ENCODE data around the gene TAGLN2.
A peak's percentile ranks its signal among the peaks of the same experiment; 100 is the strongest.

TAGLN2 gene

DNA sequence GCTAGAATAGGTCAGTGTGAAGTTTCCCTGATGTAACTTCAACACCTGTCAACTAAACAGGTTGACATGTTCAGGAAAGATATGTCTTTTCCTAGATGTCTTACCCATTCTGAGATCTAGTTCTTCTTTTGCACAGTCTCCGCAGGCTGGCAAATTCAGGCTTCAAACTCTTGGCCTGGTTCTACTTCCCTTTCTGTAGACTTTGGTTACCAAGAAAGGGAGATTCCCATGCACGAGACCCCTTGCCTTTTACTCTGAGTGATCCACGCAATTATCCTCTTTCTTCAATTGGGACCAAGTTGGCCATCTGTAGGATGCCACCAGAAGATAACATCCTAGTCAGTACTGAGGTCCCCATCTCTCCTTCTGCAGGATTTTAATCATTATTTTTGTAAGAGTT, 27.3 kb downstream of the TAGLN2 start:
- no peak for TF ChIP-seq GATA2 (IDR thresholded peaks at IDR 0.05; ENCODE audit: low read depth, low read length)
- no peak for TF ChIP-seq GATA3 (IDR thresholded peaks at IDR 0.05; ENCODE audit: low read depth, low read length)

DNA sequence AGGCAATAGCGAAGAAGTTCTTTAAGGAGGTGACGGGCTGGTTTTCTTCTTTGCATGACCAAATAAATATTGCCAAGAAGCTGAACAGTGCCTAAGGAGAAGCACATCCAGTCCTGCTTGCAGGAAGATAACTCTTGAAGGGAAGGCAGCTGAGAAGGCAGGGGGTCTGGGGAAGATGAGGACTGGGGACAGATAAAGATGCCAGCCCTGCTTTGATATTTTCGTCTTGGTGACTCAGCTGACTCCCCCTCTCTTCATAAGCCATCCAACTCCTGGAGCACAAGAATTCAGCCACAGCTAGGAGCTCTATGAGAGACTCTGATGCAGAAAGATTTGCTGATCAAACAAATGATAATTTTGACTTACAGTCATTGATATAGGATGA, 28.8 kb downstream of the TAGLN2 start:
- TF ChIP-seq GATA3 (IDR thresholded peaks at IDR 0.05; ENCODE audit: low read depth, low read length) (no peak), GATA2 (IDR thresholded peaks at IDR 0.05; ENCODE audit: low read depth, low read length) (no peak)

DNA sequence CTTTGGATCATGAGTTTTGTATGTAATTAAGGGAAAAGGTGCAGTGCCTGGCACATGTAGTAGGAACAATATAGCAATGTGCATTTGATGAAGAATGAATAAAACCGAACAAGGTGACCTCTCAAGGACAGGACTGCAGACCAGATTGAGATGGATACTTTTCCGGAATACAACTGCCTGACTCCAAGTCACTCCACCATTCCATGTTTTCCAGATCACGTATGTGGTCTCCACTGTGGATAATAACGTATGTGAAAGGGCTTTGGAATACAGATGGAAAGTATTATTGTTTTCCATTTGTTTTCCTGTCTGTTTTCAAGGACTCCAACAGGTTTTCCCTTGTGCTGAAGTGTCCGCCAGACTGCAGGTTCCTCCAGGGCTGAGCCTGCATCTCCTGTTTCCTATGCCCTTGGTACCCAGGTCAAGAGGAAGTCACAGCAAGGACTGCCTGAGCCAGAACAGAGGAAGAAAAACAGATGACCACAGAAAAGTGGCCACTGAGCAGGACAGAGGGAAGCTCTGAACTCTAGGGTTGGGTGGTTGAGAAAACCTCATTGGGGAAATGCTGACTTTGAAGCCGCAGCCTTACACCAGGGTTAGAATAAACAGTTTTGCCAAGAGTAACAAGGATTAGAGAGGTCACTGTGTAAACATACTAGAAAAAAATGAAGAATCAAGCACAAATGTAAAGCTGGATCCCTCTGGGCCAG, 29.3 kb downstream of the TAGLN2 start:
- TF ChIP-seq GATA2 (IDR thresholded peaks at IDR 0.05; ENCODE audit: low read depth, low read length) (no peak), GATA3 (IDR thresholded peaks at IDR 0.05; ENCODE audit: low read depth, low read length) (no peak)

DNA sequence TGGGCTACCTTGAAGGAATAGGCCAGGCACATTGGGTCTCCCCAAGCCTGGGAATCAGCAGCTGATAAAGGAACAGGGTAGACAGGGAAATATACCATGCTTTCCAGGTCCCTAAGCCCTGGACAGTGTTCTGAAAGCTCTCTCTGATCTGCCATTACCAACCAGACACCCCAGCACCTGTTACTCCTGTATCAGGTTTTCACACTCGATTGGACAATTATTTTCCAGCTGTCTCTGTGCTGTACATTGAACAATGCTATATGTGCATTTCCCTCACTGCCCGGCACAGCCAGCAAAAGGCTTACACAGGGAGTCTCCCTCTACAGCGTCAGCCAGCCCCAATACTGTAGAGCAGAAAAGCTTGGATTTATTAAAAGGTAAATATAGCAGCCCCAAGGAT, 30.0 kb downstream of the TAGLN2 start:
- TF ChIP-seq GATA3 (IDR thresholded peaks at IDR 0.05; ENCODE audit: low read depth, low read length) (no peak), GATA2 (IDR thresholded peaks at IDR 0.05; ENCODE audit: low read depth, low read length) (no peak)

DNA sequence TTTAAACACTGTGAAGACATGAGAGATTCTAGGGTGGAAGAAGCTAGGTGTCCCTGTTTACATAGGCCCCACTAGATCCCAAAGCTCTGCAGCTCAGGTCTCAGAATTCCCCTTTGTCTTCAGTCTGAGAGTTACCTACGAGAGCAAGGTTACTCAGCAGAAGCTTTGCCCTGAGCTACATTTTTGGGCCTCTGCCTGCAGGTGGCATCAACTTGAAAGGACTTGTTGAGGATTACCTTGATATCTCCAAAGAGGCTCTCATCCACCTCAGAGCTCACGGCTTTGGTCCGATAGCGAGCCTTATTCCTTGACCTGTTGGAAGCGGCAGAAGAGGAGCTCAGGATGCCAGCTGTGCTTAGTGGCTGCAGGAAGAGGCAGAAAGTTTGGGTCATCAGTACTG, 32.4 kb downstream of the TAGLN2 start:
- TF ChIP-seq GATA3 (IDR thresholded peaks at IDR 0.05; ENCODE audit: low read depth, low read length): no peak
- TF ChIP-seq GATA2 (IDR thresholded peaks at IDR 0.05; ENCODE audit: low read depth, low read length): no peak

DNA sequence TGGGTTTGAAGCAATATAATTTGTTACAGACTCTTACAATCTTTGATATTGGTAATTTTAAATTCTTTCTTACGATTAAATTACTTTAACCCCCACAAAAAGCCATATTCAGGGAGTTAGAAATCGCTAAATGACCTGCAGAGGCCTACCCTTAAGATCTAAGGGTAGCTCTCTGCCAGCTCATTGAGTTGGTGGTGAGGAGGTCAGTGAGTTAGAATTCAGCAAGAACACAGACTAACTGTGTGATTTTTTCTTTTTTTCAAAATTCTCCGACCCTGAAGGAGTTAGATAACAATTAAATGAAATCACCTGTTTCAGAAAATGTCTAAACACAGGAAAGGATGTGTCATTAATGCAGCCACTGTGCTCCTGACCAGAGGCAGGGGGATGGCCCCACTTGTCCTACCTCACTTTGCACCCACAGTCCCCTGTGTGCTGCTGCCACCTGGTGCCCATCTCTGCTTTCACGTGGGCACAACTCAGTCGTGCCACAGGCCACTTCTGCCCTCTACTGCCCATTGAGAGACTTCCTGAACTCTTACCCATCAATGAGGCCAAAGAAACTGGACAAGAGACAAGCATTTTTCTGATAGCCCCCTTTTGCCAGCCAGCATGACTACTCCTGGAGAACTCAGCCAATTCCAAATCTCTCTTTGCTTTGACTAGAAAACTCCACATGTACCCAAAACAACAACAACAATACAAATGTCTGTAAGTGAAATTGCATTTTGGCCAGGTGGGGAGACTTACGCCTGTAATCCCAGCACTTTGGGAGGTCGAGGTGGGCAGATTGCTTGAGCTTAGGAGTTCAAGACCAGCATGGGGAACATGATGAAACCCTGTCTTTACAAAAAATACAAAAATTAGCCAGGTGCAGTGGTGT, 33.8 kb downstream of the TAGLN2 start:
- TF ChIP-seq GATA2 (IDR thresholded peaks at IDR 0.05; ENCODE audit: low read depth, low read length) (no peak), GATA3 (IDR thresholded peaks at IDR 0.05; ENCODE audit: low read depth, low read length) (no peak)

DNA sequence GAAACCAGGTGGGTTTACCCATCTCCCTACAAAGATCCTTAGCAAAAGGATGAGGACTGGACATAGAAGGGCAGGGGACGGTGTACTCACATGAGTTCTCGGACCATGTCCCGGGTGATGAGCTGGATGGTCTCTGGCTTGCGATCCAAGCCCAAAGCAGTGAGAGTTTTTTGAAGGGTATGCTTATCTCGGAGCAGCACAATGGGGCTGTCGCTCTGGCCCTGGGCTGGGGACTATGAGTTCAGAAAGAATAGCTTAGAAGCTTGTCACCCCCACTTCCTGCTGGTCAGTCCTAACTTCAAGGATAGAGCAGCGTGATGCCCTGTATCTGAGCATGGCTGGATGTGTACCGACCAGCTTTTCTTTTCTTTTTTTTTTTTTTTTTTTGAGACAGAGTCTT, 34.9 kb downstream of the TAGLN2 start:
- TF ChIP-seq GATA2 (IDR thresholded peaks at IDR 0.05; ENCODE audit: low read depth, low read length) (no peak), GATA3 (IDR thresholded peaks at IDR 0.05; ENCODE audit: low read depth, low read length) (no peak)

DNA sequence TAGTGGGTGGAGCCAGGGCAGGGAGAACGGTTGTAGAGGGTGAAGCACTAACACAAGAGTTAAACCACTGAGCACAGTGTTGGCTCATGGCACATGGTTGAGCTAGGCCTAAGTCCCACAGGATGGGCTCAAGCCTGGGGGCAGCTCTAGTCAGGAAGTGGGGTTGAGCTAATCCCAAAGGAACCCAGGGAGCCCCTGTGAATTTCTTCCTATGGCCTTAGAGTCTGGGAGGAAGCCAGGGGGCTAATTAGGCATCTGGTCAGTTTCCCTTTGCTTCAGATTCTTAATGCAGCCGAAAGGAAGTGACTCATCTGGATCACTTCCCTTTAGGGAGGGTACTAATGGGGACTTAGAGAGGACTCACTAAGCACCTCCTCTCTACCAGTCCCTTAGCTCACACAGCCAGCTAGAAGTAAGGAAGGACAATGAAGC, 35.5 kb downstream of the TAGLN2 start:
- no peak for TF ChIP-seq GATA3 (IDR thresholded peaks at IDR 0.05; ENCODE audit: low read depth, low read length)
- no peak for TF ChIP-seq GATA2 (IDR thresholded peaks at IDR 0.05; ENCODE audit: low read depth, low read length)

DNA sequence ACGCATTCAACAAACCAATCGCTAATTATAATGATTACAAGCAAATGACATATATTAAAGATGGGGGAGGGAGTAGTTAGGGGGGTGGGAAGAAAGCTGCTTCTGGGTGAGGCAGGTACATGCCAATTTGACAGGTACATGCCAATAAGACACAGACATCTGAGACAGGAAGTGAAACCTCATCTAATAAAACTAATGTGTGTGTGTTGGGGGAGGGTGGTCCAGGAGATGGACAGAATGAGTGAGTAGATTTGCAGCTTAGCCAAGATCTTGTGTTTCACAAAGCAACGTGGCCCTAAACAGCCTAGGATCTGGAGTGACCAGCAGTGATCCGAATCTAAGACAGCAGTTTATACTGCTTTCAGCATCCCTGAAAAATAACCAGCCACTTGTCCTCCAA, 36.1 kb downstream of the TAGLN2 start:
- TF ChIP-seq GATA2 (IDR thresholded peaks at IDR 0.05; ENCODE audit: low read depth, low read length) (no peak), GATA3 (IDR thresholded peaks at IDR 0.05; ENCODE audit: low read depth, low read length) (no peak)

DNA sequence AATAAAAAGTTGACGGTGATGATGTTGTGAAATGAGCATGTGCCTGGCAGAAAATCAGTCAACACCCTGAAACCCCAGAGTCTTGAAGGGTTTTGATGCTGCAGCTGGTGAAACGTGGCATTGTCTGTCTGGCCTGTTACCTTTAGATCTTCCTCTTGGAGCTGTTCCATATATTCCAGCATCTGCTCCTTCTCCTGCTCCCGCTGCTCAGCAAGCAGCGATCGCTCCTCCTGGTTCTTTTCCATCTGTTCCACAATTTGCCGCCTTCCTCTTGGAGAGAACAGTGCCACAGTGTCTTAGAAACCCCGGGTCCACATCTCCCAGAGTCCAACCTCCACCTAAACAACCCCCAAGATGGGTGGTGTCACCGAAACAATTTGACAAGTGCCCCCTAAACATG, 41.0 kb downstream of the TAGLN2 start:
- TF ChIP-seq GATA2 (IDR thresholded peaks at IDR 0.05; ENCODE audit: low read depth, low read length): no peak
- TF ChIP-seq GATA3 (IDR thresholded peaks at IDR 0.05; ENCODE audit: low read depth, low read length): no peak

DNA sequence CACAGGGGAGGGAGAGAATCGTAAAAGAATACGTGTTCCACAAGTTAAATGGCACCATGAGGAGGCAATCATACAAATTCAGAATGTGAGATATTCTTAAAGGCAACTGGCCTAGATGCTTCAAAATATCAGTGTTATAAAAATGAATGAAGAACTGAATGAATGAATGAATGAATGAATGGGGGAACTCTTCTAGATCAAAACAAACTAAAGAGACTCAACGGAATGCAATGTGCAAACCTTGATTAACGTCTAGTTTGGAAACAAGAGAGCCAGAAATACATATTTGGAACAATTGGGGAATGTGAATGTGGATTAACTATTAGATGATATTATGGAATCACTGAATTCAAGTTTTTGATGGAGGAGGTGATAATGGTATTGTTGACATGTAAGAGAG, 42.2 kb downstream of the TAGLN2 start:
- TF ChIP-seq GATA2 (IDR thresholded peaks at IDR 0.05; ENCODE audit: low read depth, low read length) (no peak), GATA3 (IDR thresholded peaks at IDR 0.05; ENCODE audit: low read depth, low read length) (no peak)

DNA sequence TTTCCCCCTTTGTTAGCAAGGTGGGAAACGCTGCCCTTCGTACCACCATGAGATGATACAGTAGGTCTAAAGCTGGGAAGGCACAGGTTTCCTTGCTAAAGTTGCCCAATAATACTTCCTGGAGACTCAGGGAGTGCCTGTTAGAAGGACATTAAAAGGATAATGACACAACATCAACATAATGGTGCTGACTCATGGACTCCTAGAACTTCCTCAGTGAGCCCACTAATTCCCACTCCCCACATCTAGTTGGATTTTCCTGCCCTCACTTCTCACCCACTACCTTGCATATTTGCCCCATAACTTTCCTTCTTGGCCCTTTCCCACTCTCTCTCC, 42.8 kb downstream of the TAGLN2 start:
- no peak for TF ChIP-seq GATA2 (IDR thresholded peaks at IDR 0.05; ENCODE audit: low read depth, low read length)
- TF ChIP-seq GATA3 (IDR thresholded peaks at IDR 0.05; ENCODE audit: low read depth, low read length): no peak

DNA sequence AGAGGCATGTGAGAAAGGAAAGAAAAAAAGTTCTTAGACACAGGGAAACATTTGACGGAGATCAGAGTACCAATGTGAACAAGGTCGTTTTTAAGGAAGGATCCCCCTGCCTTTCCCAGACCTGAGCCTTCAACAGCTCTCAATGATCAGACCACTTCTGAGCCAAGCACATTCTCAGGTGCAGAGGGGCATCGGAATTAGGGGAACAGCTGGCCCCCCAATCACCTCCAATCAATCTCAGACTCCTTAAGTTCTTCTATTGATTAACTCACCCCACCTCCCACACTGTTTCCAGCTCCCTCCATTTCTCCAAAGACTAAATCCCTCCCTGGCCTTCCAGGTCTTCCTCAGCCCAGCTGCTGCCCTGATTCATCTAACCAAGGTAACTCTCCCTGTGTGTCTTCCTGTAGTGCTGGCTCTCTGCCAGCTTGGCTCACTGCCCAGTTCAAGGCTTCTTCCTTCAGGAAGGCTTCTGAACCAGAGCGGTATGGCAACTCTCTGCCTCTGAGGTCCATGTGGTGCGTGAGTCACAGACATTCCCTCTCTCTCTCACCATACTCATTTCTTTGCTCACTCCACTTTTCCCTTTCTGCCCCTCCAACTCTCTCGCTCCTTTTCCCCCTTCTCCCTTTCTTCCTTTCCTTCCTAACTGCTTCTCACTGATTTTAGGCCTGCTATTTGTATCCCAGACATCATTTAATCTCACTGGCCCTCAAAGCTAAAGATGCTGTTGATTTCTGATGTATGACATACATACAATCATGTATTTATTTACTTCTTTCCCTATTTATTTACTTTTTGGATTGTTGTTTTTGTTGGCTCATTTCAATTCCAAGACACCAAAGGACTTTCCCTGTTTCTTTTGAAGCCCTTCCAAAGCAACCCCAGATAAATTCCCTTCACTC, 43.4 kb downstream of the TAGLN2 start:
- TF ChIP-seq GATA3 (IDR thresholded peaks at IDR 0.05; ENCODE audit: low read depth, low read length) (no peak), GATA2 (IDR thresholded peaks at IDR 0.05; ENCODE audit: low read depth, low read length) (no peak)

DNA sequence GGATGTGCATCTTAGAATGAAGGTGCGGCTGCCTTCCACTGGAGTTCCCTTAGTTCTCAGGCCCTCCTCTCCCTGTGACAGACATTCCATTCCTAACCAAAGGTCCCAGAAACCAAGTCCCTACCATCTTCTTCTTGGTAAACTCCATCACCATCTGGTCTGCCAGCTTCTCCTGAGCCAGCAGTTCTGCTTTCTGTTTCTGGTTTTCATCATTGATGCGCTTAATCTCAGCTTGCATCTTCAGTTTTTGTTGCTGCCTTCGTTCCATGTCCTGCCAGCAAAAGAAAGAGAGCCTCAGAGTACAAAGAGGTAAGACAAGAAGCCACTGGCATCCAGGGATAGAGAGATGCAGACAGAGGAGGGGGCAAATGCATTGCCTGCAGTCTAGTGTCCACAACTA, 44.9 kb downstream of the TAGLN2 start:
- TF ChIP-seq GATA2 (IDR thresholded peaks at IDR 0.05; ENCODE audit: low read depth, low read length) (no peak), GATA3 (IDR thresholded peaks at IDR 0.05; ENCODE audit: low read depth, low read length) (0 out of 2 replicates have a peak, but pooled peaks have one; percentile 21)

Data from SH-SY5Y (cell line).